SK-N-SH (cell line): ENCODE results near the gene OSBPL9. TPM values are rescaled to one million over a fixed set of nuclear protein-coding genes. Genes with fewer than 3 reads are reported as not detected.

ENCODE experiments used
- CTCF ChIA-PET: fragments of 300-600, 350-600 bp; formaldehyde crosslinking; extraction: SDS; loops from one replicate; lab custom pipeline; 2021; lab: Yijun Ruan, JAX
- POLR2A ChIA-PET: fragments of 350-600 bp; sonication (Branson Sonifier 250); formaldehyde crosslinking; extraction: SDS; loops from one replicate; lab custom pipeline; 2020; ENCODE audit warnings: antibody characterized with exemption, inconsistent platforms; lab: Yijun Ruan, JAX
- DNase-seq: peaks from one replicate; pipeline ENCODE4 v3.0.0; 2012
- H2AFZ ChIP-seq: fragments of 200-600 bp; sonication (generic); 2 replicates; pipeline ENCODE4 v1.8.1; 2016; ENCODE audit warnings: antibody characterized with exemption, mild to moderate bottlenecking, low read depth
- H3F3A ChIP-seq: fragments of 200-600 bp; sonication (generic); replicated peaks from 2 replicates; pipeline ENCODE3; 2016; ENCODE audit warnings: antibody characterized with exemption, mild to moderate bottlenecking; ENCODE audit not compliant: insufficient read depth
- H3K27ac ChIP-seq, 2 experiments: fragments of 200-500 bp in 1 of 2; fragments of 200-600 bp in 1 of 2; sonication (Bioruptor generic) in 1 of 2; sonication (generic), shearing (Covaris generic) in 1 of 2; 2 replicates each; pipeline versions ENCODE4 v1.5.1 to v1.6.1; 2014 to 2016; ENCODE audit warnings: low read depth in 2 of 2, inconsistent platforms in 1 of 2, low read length in 1 of 2, mild to moderate bottlenecking in 1 of 2, mixed read lengths in 1 of 2
- H3K27me3 ChIP-seq: fragments of 200-600 bp; sonication (generic), shearing (Covaris generic); 2 replicates; pipeline ENCODE4 v1.6.1; 2016; ENCODE audit warnings: mixed run types; ENCODE audit not compliant: insufficient read depth
- H3K36me3 ChIP-seq, 2 experiments: fragments of 200-500 bp in 1 of 2; fragments of 200-600 bp in 1 of 2; sonication (Bioruptor generic) in 1 of 2; sonication (generic) in 1 of 2; replicated peaks in 1 of 2; 2 replicates each; pipeline versions ENCODE3 to v1.5.1; 2014 to 2016; ENCODE audit warnings: low read length in 1 of 2, mild to moderate bottlenecking in 1 of 2; ENCODE audit not compliant: insufficient read depth in 2 of 2, control insufficient read depth in 1 of 2
- H3K4me1 ChIP-seq, 2 experiments: fragments of 200-500 bp in 1 of 2; fragments of 200-600 bp in 1 of 2; sonication (Bioruptor generic) in 1 of 2; sonication (generic), shearing (Covaris generic) in 1 of 2; 2 replicates each; pipeline versions ENCODE4 v1.5.1 to v1.6.1; 2014 to 2016; ENCODE audit warnings: low read depth in 1 of 2, low read length in 1 of 2, mixed run types in 1 of 2; ENCODE audit not compliant: insufficient read depth in 2 of 2, control insufficient read depth in 1 of 2
- H3K4me2 ChIP-seq: fragments of 200-600 bp; sonication (generic), shearing (Covaris generic); 2 replicates; pipeline ENCODE4 v1.6.1; 2017; ENCODE audit warnings: mixed run types
- H3K4me3 ChIP-seq, 2 experiments: fragments of 200-500 bp in 1 of 2; fragments of 200-600 bp in 1 of 2; sonication (Bioruptor generic) in 1 of 2; sonication (generic), shearing (Covaris generic) in 1 of 2; 2 replicates each; pipeline versions ENCODE4 v1.5.1 to v1.8.1; 2014 to 2016; ENCODE audit warnings: low read depth in 2 of 2, inconsistent platforms in 1 of 2, low read length in 1 of 2, mild to moderate bottlenecking in 1 of 2, mixed read lengths in 1 of 2, moderate library complexity in 1 of 2
- H3K79me2 ChIP-seq: fragments of 200-600 bp; sonication (generic); 2 replicates; pipeline ENCODE4 v1.8.1; 2017; ENCODE audit warnings: mild to moderate bottlenecking; ENCODE audit not compliant: insufficient read depth
- H3K9ac ChIP-seq: fragments of 200-600 bp; sonication (generic); 2 replicates; pipeline ENCODE4 v1.6.1; 2017; ENCODE audit warnings: mixed run types
- H3K9me2 ChIP-seq: fragments of 200-600 bp; sonication (generic); 2 replicates; pipeline ENCODE4 v1.6.1; 2017; ENCODE audit warnings: mixed run types
- H3K9me3 ChIP-seq: fragments of 200-600 bp; sonication (generic); 2 replicates; pipeline ENCODE4 v1.6.1; 2017; ENCODE audit warnings: mixed run types, mild to moderate bottlenecking, moderate library complexity
- H4K20me1 ChIP-seq: fragments of 200-600 bp; sonication (generic); 2 replicates; pipeline ENCODE4 v1.6.1; 2017; ENCODE audit warnings: mild to moderate bottlenecking, mixed run types; ENCODE audit not compliant: insufficient read depth
- CHD2 ChIP-seq: fragments of 150-350 bp; IDR thresholded peaks from 2 replicates; pipeline ENCODE4 v1.6.1; 2018; ENCODE audit warnings: low read length; ENCODE audit not compliant: partially characterized antibody
- ELF1 ChIP-seq: IDR thresholded peaks from 2 replicates; pipeline ENCODE4 v1.4.0; 2012
- EP300 ChIP-seq, 2 experiments: IDR thresholded peaks; 2 replicates each; pipeline versions ENCODE4 v1.4.0 to v1.6.1; 2012; ENCODE audit warnings: borderline replicate concordance in 1 of 2, low read depth in 1 of 2, low read length in 1 of 2
- GABPA ChIP-seq: IDR thresholded peaks from 2 replicates; pipeline ENCODE4 v1.4.0; 2012; ENCODE audit warnings: low read depth, mild to moderate bottlenecking
- JUND ChIP-seq: IDR thresholded peaks from 2 replicates; pipeline ENCODE4 v1.4.0; 2012
- MXI1 ChIP-seq: IDR thresholded peaks from 2 replicates; pipeline ENCODE4 v1.6.1; 2012; ENCODE audit warnings: mild to moderate bottlenecking, low read depth, low read length, improper control_type of control experiment
- NFIC ChIP-seq: IDR thresholded peaks from 2 replicates; pipeline ENCODE4 v1.4.0; 2012; ENCODE audit warnings: borderline replicate concordance
- NRF1 ChIP-seq: IDR thresholded peaks from 2 replicates; pipeline ENCODE4 v1.6.1; 2012; ENCODE audit warnings: low read depth, mild to moderate bottlenecking, low read length
- RFX5 ChIP-seq: IDR thresholded peaks from 2 replicates; pipeline ENCODE4 v1.6.1; 2012; ENCODE audit warnings: mild to moderate bottlenecking, improper control_type of control experiment, low read length
- RXRA ChIP-seq: IDR thresholded peaks from 2 replicates; pipeline ENCODE4 v1.4.0; 2012; ENCODE audit warnings: low read depth, mild to moderate bottlenecking, borderline replicate concordance
- SMC3 ChIP-seq: IDR thresholded peaks from 2 replicates; pipeline ENCODE4 v1.6.1; 2012; ENCODE audit warnings: low read depth, low read length, improper control_type of control experiment
- TAF1 ChIP-seq: IDR thresholded peaks from 2 replicates; pipeline ENCODE4 v1.6.1; 2012; ENCODE audit warnings: low read depth, mild to moderate bottlenecking, low read length, moderate library complexity, borderline replicate concordance
- TEAD4 ChIP-seq: IDR thresholded peaks from 2 replicates; pipeline ENCODE4 v1.4.0; 2012; ENCODE audit warnings: mild to moderate bottlenecking, borderline replicate concordance; ENCODE audit not compliant: insufficient read depth
- USF1 ChIP-seq: IDR thresholded peaks from 2 replicates; pipeline ENCODE4 v1.4.0; 2012; ENCODE audit warnings: low read depth, borderline replicate concordance
- WGBS: methylation state at CpG from one replicate; pipeline ENCODE4 v1.1.6; 2017; ENCODE audit warnings: low lambda C conversion rate; 5-methylcytosine and 5-hydroxymethylcytosine counted together
- polyA plus RNA-seq, 3 experiments: library from polyadenylated mRNA; depleted of rRNA; stranded (reverse); fragments of >200 nt; gene quantifications; 2 replicates each; pipeline ENCODE4 v1.2.3, GENCODE V29; 2012
- small RNA-seq, 7 experiments: library from RNA; depleted of rRNA; stranded (forward); fragments of <200 nt; gene quantifications; one replicate each; pipeline ENCODE3, GENCODE V24; 2012
- TF ChIP-seq, protein P1 (sequence below): IDR thresholded peaks from 2 replicates; pipeline ENCODE4 v1.6.1; 2012; ENCODE audit warnings: mild to moderate bottlenecking, low read depth, low read length, moderate library complexity
- TF ChIP-seq, protein P2 (sequence below): fragments of 150-350 bp; IDR thresholded peaks from 2 replicates; pipeline ENCODE4 v1.6.1; 2017; ENCODE audit warnings: antibody characterized with exemption, low read length, low read depth, borderline replicate concordance
- TF ChIP-seq, protein P3 (sequence below): IDR thresholded peaks from 2 replicates; pipeline ENCODE4 v1.4.0; 2012; ENCODE audit warnings: low read depth, borderline replicate concordance

OSBPL9 gene
- polyA plus RNA-seq, 1 of the 3 experiments (the other 2 are of a cell fraction) = 43.9 TPM

GRCh38 chr1:51837243-51837642, 220.4 kb downstream of the OSBPL9 start:
- TF ChIP-seq MXI1 = no peak
- no peak for TF ChIP-seq RXRA
- TF ChIP-seq TAF1 = no peak
- no peak for TF ChIP-seq ELF1
- TF ChIP-seq, protein P1, sequence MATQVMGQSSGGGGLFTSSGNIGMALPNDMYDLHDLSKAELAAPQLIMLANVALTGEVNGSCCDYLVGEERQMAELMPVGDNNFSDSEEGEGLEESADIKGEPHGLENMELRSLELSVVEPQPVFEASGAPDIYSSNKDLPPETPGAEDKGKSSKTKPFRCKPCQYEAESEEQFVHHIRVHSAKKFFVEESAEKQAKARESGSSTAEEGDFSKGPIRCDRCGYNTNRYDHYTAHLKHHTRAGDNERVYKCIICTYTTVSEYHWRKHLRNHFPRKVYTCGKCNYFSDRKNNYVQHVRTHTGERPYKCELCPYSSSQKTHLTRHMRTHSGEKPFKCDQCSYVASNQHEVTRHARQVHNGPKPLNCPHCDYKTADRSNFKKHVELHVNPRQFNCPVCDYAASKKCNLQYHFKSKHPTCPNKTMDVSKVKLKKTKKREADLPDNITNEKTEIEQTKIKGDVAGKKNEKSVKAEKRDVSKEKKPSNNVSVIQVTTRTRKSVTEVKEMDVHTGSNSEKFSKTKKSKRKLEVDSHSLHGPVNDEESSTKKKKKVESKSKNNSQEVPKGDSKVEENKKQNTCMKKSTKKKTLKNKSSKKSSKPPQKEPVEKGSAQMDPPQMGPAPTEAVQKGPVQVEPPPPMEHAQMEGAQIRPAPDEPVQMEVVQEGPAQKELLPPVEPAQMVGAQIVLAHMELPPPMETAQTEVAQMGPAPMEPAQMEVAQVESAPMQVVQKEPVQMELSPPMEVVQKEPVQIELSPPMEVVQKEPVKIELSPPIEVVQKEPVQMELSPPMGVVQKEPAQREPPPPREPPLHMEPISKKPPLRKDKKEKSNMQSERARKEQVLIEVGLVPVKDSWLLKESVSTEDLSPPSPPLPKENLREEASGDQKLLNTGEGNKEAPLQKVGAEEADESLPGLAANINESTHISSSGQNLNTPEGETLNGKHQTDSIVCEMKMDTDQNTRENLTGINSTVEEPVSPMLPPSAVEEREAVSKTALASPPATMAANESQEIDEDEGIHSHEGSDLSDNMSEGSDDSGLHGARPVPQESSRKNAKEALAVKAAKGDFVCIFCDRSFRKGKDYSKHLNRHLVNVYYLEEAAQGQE = no peak
- TF ChIP-seq TEAD4 = no peak
- no peak for TF ChIP-seq USF1
- no peak for TF ChIP-seq RFX5
- TF ChIP-seq SMC3 = no peak
- TF ChIP-seq, protein P2, sequence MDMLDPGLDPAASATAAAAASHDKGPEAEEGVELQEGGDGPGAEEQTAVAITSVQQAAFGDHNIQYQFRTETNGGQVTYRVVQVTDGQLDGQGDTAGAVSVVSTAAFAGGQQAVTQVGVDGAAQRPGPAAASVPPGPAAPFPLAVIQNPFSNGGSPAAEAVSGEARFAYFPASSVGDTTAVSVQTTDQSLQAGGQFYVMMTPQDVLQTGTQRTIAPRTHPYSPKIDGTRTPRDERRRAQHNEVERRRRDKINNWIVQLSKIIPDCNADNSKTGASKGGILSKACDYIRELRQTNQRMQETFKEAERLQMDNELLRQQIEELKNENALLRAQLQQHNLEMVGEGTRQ = no peak
- no peak for TF ChIP-seq CHD2
- TF ChIP-seq, protein P3, sequence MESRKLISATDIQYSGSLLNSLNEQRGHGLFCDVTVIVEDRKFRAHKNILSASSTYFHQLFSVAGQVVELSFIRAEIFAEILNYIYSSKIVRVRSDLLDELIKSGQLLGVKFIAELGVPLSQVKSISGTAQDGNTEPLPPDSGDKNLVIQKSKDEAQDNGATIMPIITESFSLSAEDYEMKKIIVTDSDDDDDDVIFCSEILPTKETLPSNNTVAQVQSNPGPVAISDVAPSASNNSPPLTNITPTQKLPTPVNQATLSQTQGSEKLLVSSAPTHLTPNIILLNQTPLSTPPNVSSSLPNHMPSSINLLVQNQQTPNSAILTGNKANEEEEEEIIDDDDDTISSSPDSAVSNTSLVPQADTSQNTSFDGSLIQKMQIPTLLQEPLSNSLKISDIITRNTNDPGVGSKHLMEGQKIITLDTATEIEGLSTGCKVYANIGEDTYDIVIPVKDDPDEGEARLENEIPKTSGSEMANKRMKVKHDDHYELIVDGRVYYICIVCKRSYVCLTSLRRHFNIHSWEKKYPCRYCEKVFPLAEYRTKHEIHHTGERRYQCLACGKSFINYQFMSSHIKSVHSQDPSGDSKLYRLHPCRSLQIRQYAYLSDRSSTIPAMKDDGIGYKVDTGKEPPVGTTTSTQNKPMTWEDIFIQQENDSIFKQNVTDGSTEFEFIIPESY = no peak
- TF ChIP-seq GABPA = no peak
- TF ChIP-seq NRF1 = no peak
- TF ChIP-seq NFIC = no peak
- no peak for TF ChIP-seq EP300 (IDR thresholded peaks at IDR 0.05; ENCODE audit: borderline replicate concordance in 1 of 2, low read depth in 1 of 2, low read length in 1 of 2)
- TF ChIP-seq JUND = no peak
- TF ChIP-seq, all 33 proteins: peak for 0
- no peak overlapping the region for H2AFZ ChIP-seq
- H3K27me3 ChIP-seq = no peaks in the 10 kb centered on the region
- peaks cover 10 to 67% of the 10 kb centered on the region in 2 experiments for H3K36me3 ChIP-seq
- no peak overlapping the region for H3K4me2 ChIP-seq
- H3K4me3 ChIP-seq = no peak overlapping the region
- H3K79me2 ChIP-seq = peaks cover 35% of the 10 kb centered on the region
- peaks cover 0 to 12% of the 10 kb centered on the region in 2 experiments; a peak in 2 of 4 replicates for H3K4me1 ChIP-seq
- H3K9ac ChIP-seq = no peak overlapping the region
- H4K20me1 ChIP-seq = 0 out of 2 replicates have a peak, but pooled peaks cover 12% of the 10 kb centered on the region
- no peaks in the 10 kb centered on the region for H3K9me3 ChIP-seq
- H3F3A ChIP-seq = peaks cover 5% of the 10 kb centered on the region
- 95% methylated on average over 1 of the region's 1 CpG for WGBS
- H3K9me2 ChIP-seq = no peaks in the 10 kb centered on the region; the same call in 1 of the 2 replicates
- no peak for DNase-seq
- ChIA-PET POLR2A (no interaction called here), CTCF (no interaction called here)
- no peak overlapping the region for H3K27ac ChIP-seq

Small RNA genes lying within 50 kb of the gene (small RNA-seq; reads per million reads assigned to genes)
- gene AL050343.2 (0 reads per million in 7 experiments), gene RF00568 (0 reads per million in 7 experiments)

Other genes starting within 250 kb of the OSBPL9 start
- gene EPS15, start 97.8 kb upstream of the OSBPL9 start, polyA plus RNA-seq (2012; rRNA removed) = 17.0 and 23.1 TPM in 2 replicates